Activated naive CD4-positive, alpha-beta T cell treated with anti-CD3 and anti-CD28 coated beads, Interleukin-2, amount 50 U/mL, for 72 hours (primary cell): ENCODE data around the gene REPS2. TPM values are rescaled to one million over a fixed set of nuclear protein-coding genes. Genes with fewer than 3 reads are reported as not detected.

ENCODE experiments used
- ATAC-seq, 2 donors: fragments of 150-1000 bp; cut with Tn5 transposase; 2 replicates each; pipeline ENCODE4 v1.10.0; 2021; ENCODE audit warnings: mild to moderate bottlenecking in 2 of 2, moderate library complexity in 2 of 2
- DNase-seq, 2 donors: peaks; one replicate each; pipeline ENCODE4 v3.0.0; 2021 to 2022; ENCODE audit warnings: low spot score in 2 of 2
- H3K27ac Mint-ChIP-seq, 2 donors: one replicate each; pipeline ENCODE4 v1.8.0; 2022; ENCODE audit warnings: mild to moderate bottlenecking in 2 of 2, mixed read lengths in 2 of 2
- H3K36me3 Mint-ChIP-seq, 2 donors: one replicate each; pipeline ENCODE4 v1.8.0; 2022; ENCODE audit warnings: mixed read lengths in 2 of 2
- H3K9me3 Mint-ChIP-seq, 2 donors: one replicate each; pipeline ENCODE4 v1.8.0; 2022; ENCODE audit warnings: mixed read lengths in 2 of 2
- total RNA-seq, 2 donors: library from RNA; stranded (reverse); gene quantifications; one replicate each; pipeline ENCODE4 v1.2.3, GENCODE V29; 2022

Gene REPS2
- total RNA-seq, 2 donors from 2014 or later = 0.02 TPM; not detected in 1

- no peak overlapping the region for H3K27ac Mint-ChIP-seq
- no peaks in the 10 kb centered on the region for H3K9me3 Mint-ChIP-seq
- DNase-seq = no peak
- no peak for ATAC-seq
- no peaks in the 10 kb centered on the region for H3K36me3 Mint-ChIP-seq
Measured at GRCh38 chrX:17183566-17183965, 237.1 kb downstream of the REPS2 start.

GRCh38 chrX:17185431-17185830 lies 239.0 kb downstream of the REPS2 start:
- no peak overlapping the region for H3K27ac Mint-ChIP-seq
- DNase-seq = no peak
- H3K36me3 Mint-ChIP-seq = no peaks in the 10 kb centered on the region
- no peak for ATAC-seq
- peaks cover 0 to 4% of the 10 kb centered on the region in 2 donors for H3K9me3 Mint-ChIP-seq

DNA sequence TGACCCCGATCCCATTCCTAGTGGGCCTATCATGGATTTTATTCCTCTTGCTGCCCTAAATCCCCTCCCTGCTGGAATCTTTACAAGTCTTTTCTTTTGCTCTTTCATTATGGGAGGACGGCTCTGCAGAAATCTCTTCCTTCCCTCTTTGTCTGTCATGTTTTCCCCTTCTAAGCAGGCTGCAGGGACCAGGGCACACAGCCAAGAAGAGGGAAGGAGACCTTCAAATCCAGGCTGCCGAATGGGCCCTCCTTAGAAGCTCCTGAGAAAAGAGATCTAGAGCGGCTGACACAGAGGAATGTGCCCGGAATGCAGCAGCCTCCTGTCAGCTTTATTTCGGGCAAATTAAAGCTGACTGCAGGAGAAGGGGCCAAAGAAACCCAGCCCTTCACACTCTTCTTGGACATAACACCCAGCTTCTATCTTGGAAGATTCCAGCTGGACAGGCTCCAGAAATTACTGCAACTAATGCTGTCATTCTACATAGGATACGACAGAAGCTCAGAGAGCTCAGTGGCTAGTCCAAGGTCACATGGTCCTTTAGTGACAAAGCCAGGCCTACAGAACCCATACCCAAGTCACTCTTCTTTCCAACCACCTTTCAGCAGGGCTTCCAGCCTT lies 240.8 kb downstream of the REPS2 start:
- H3K9me3 Mint-ChIP-seq = peaks cover 0 to 4% of the 10 kb centered on the region in 2 donors
- no peak overlapping the region for H3K27ac Mint-ChIP-seq
- DNase-seq (no peak), ATAC-seq (no peak)
- H3K36me3 Mint-ChIP-seq = no peaks in the 10 kb centered on the region

- Mint-ChIP-seq H3K36me3 (no peaks in the 10 kb centered on the region), H3K9me3 (peaks cover 0 to 4% of the 10 kb centered on the region in 2 donors), H3K27ac (no peak overlapping the region)
- ATAC-seq (no peak), DNase-seq (no peak)
Measured at GRCh38 chrX:17192106-17192505, 245.6 kb downstream of the REPS2 start.

Other genes with a start within 250 kb of the REPS2 start
- gene CTPS2, start 234.0 kb upstream of the REPS2 start, total RNA-seq = 1 to 10 TPM; 2.0 to 8.4 TPM
- gene SYAP1, start 227.0 kb upstream of the REPS2 start, total RNA-seq = 10 to 100 TPM; 16.8 to 19.5 TPM
- 10 to 100 TPM; 11.0 to 16.7 TPM for gene TXLNG, start 160.2 kb upstream of the REPS2 start, total RNA-seq
- 100 to 1,000 TPM; 185 to 197 TPM for gene RBBP7, start 76.3 kb upstream of the REPS2 start, total RNA-seq